H9 (cell line): ENCODE results near the gene CREB5. TPM values are rescaled to one million over a fixed set of nuclear protein-coding genes. Genes with fewer than 3 reads are reported as not detected.

ENCODE experiments used
- DNase-seq: peaks from one replicate; pipeline ENCODE4 v3.0.0-alpha.2; 2017
- H2AFZ ChIP-seq: one replicate; pipeline ENCODE4 v1.6.1; 2013; ENCODE audit warnings: mild to moderate bottlenecking, low read length, control low read depth, moderate library complexity
- H2AK5ac ChIP-seq: 2 replicates; pipeline ENCODE4 v1.6.1; 2013; ENCODE audit warnings: low read length, control low read depth, mixed read lengths; ENCODE audit not compliant: insufficient read length
- H2BK120ac ChIP-seq: one replicate; pipeline ENCODE4 v1.6.1; 2013; ENCODE audit warnings: low read depth, mild to moderate bottlenecking, low read length, control low read depth, inconsistent platforms; ENCODE audit not compliant: poor library complexity, severe bottlenecking
- H2BK12ac ChIP-seq: 2 replicates; pipeline ENCODE4 v1.6.1; 2013; ENCODE audit warnings: low read length, control low read depth, mixed read lengths, low read depth; ENCODE audit not compliant: insufficient read length
- H2BK15ac ChIP-seq: 2 replicates; pipeline ENCODE4 v1.6.1; 2013; ENCODE audit warnings: low read depth, low read length, control low read depth
- H2BK20ac ChIP-seq: one replicate; pipeline ENCODE4 v1.6.1; 2013; ENCODE audit warnings: low read depth, mild to moderate bottlenecking, low read length, control low read depth, inconsistent platforms; ENCODE audit not compliant: poor library complexity, severe bottlenecking
- H2BK5ac ChIP-seq: 2 replicates; pipeline ENCODE4 v1.6.1; 2013; ENCODE audit warnings: low read length, control low read depth, mixed read lengths; ENCODE audit not compliant: insufficient read length
- H3K14ac ChIP-seq: 2 replicates; pipeline ENCODE4 v1.6.1; 2013; ENCODE audit warnings: low read length, control low read depth; ENCODE audit not compliant: insufficient read depth
- H3K18ac ChIP-seq: 2 replicates; pipeline ENCODE4 v1.6.1; 2013; ENCODE audit warnings: low read depth, mild to moderate bottlenecking, mixed read lengths, low read length, control low read depth; ENCODE audit not compliant: insufficient read length
- H3K23ac ChIP-seq: 2 replicates; pipeline ENCODE4 v1.6.1; 2013; ENCODE audit warnings: low read length, control low read depth, mixed read lengths, low read depth; ENCODE audit not compliant: insufficient read length
- H3K23me2 ChIP-seq: 2 replicates; pipeline ENCODE4 v1.6.1; 2013; ENCODE audit warnings: low read depth, mild to moderate bottlenecking, mixed read lengths, low read length, control low read depth; ENCODE audit not compliant: insufficient read length, poor library complexity, severe bottlenecking
- H3K27ac ChIP-seq: 2 replicates; pipeline ENCODE4 v1.5.1; 2013; ENCODE audit warnings: low read length, control low read depth, mixed read lengths, low read depth; ENCODE audit not compliant: insufficient read length
- H3K27me3 ChIP-seq: 2 replicates; pipeline ENCODE4 v1.6.1; 2013; ENCODE audit warnings: low read length, control low read depth, inconsistent platforms; ENCODE audit not compliant: insufficient read depth
- H3K4ac ChIP-seq: 2 replicates; pipeline ENCODE4 v1.6.1; 2013; ENCODE audit warnings: low read depth, mild to moderate bottlenecking, control low read depth, inconsistent platforms, low read length, moderate library complexity
- H3K4me1 ChIP-seq: 2 replicates; pipeline ENCODE4 v1.6.1; 2013; ENCODE audit warnings: low read length, control low read depth, inconsistent platforms; ENCODE audit not compliant: insufficient read depth
- H3K4me2 ChIP-seq: 2 replicates; pipeline ENCODE4 v1.6.1; 2013; ENCODE audit warnings: low read length, control low read depth, mixed read lengths; ENCODE audit not compliant: insufficient read length, insufficient read depth
- H3K56ac ChIP-seq: 2 replicates; pipeline ENCODE4 v1.6.1; 2013; ENCODE audit warnings: low read depth, mild to moderate bottlenecking, mixed read lengths, low read length, control low read depth; ENCODE audit not compliant: insufficient read length
- H3K79me1 ChIP-seq: 2 replicates; pipeline ENCODE4 v1.6.1; 2013; ENCODE audit warnings: low read depth, mild to moderate bottlenecking, moderate library complexity, low read length, control low read depth, inconsistent platforms; ENCODE audit not compliant: insufficient read depth, poor library complexity, severe bottlenecking
- H3K79me2 ChIP-seq: 2 replicates; pipeline ENCODE4 v1.6.1; 2013; ENCODE audit warnings: low read length, control low read depth, inconsistent platforms; ENCODE audit not compliant: insufficient read depth
- H3K9ac ChIP-seq: 2 replicates; pipeline ENCODE4 v1.6.1; 2013; ENCODE audit warnings: low read length, control low read depth, mixed read lengths; ENCODE audit not compliant: insufficient read length; ENCODE audit errors: extremely low read depth
- H3K9me3 ChIP-seq: one replicate; pipeline ENCODE4 v1.6.1; 2013; ENCODE audit warnings: low read depth, low read length, inconsistent platforms; ENCODE audit not compliant: control insufficient read depth
- H3T11ph ChIP-seq: one replicate; pipeline ENCODE4 v1.6.1; 2013; ENCODE audit warnings: mild to moderate bottlenecking, low read length, control low read depth, inconsistent platforms
- H4K20me1 ChIP-seq: one replicate; pipeline ENCODE4 v1.6.1; 2013; ENCODE audit not compliant: control insufficient read depth, insufficient read length, insufficient read depth
- H4K5ac ChIP-seq: 2 replicates; pipeline ENCODE4 v1.6.1; 2013; ENCODE audit warnings: low read depth, mild to moderate bottlenecking, mixed read lengths, low read length, control low read depth; ENCODE audit not compliant: insufficient read length
- H4K8ac ChIP-seq: replicated peaks from 2 replicates; pipeline ENCODE4 v1.6.1; 2013; ENCODE audit warnings: low read length, control low read depth, mixed read lengths, low read depth; ENCODE audit not compliant: insufficient read length
- H4K91ac ChIP-seq: 2 replicates; pipeline ENCODE4 v1.6.1; 2013; ENCODE audit warnings: low read depth, mild to moderate bottlenecking, moderate library complexity, mixed read lengths, low read length, control low read depth; ENCODE audit not compliant: insufficient read length
- H3K27ac Mint-ChIP-seq, 3 experiments: 2 replicates in 2 of 3; 3 replicates in 1 of 3; pipeline ENCODE4 v1.8.0; 2020 to 2021; ENCODE audit warnings: mixed read lengths in 3 of 3, mild to moderate bottlenecking in 1 of 3, moderate library complexity in 1 of 3
- H3K27me3 Mint-ChIP-seq: 2 replicates; pipeline ENCODE4 v1.8.0; 2021; ENCODE audit warnings: low read depth, mild to moderate bottlenecking, moderate library complexity, mixed read lengths
- H3K36me3 Mint-ChIP-seq, 3 experiments: 2 replicates in 2 of 3; 3 replicates in 1 of 3; pipeline ENCODE4 v1.8.0; 2020 to 2021; ENCODE audit warnings: low read depth in 3 of 3, mixed read lengths in 3 of 3; ENCODE audit not compliant: insufficient read depth in 1 of 3
- H3K4me1 Mint-ChIP-seq, 2 experiments: 2 replicates each; pipeline ENCODE4 v1.8.0; 2020; ENCODE audit warnings: mixed read lengths in 2 of 2
- H3K4me3 Mint-ChIP-seq, 2 experiments: 2 replicates in 1 of 2; 3 replicates in 1 of 2; pipeline ENCODE4 v1.8.0; 2020 to 2021; ENCODE audit warnings: mild to moderate bottlenecking in 2 of 2, mixed read lengths in 2 of 2, moderate library complexity in 1 of 2
- H3K9me3 Mint-ChIP-seq, 2 experiments: 2 replicates in 1 of 2; 3 replicates in 1 of 2; pipeline ENCODE4 v1.8.0; 2020; ENCODE audit warnings: mild to moderate bottlenecking in 2 of 2, mixed read lengths in 2 of 2, moderate library complexity in 1 of 2
- WGBS: extraction: QIAGEN DNeasy Blood & Tissue Kit; methylation state at CpG from one replicate; pipeline ENCODE4 v1.1.7; 2013; ENCODE audit warnings: missing lambda C conversion rate, low lambda C conversion rate, mixed read lengths; ENCODE audit not compliant: insufficient read length; ENCODE audit errors: extremely low coverage; 5-methylcytosine and 5-hydroxymethylcytosine counted together
- total RNA-seq: library from RNA; stranded (reverse); gene quantifications from 2 replicates; pipeline ENCODE4 v1.2.1, GENCODE V29; 2021
- TF ChIP-seq, protein P1 (sequence below): fragments of 200-600 bp; sonication (generic); conservative IDR thresholded peaks from 3 replicates; pipeline ENCODE4 v1.8.0; 2021; ENCODE audit warnings: antibody characterized with exemption, mild to moderate bottlenecking

The CREB5 gene
- total RNA-seq, 1 experiment from 2014 or later = 4.0 TPM

DNA sequence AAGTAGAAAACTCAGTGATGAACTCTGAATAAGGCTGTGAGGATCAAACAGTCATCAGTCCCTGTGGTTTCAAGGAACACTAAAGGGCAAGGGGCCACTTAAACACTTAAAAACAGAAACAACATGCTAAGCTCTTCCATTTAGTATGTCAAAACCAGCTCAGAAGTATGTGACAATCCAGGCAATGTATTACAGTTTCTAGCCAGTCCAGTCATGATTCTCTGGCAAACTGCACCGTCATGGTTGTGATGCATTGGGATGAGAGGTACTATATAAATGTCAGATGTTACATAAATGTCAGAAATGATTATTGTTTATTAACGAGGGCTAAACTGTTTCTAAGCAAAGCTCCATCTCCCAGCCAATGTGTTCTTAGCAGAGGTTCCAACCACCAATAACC is 4.7 kb upstream of the CREB5 start:
- Histone ChIP-seq H2BK15ac (no peak overlapping the region), H2AFZ (no peak overlapping the region), H2AK5ac (no peak overlapping the region), H3K79me1 (no peaks in the 10 kb centered on the region), H2BK20ac (no peak overlapping the region), H4K20me1 (no peaks in the 10 kb centered on the region), H3K14ac (no peak overlapping the region), H4K8ac (no peak overlapping the region), H3K23ac (no peak overlapping the region), H2BK120ac (no peak overlapping the region), H3K27ac (no peak overlapping the region), H3K18ac (no peak overlapping the region), H3K79me2 (no peaks in the 10 kb centered on the region), H3K4ac (no peak overlapping the region), H2BK12ac (no peak overlapping the region), H3K9ac (no peak overlapping the region), H3T11ph (no peak overlapping the region), H3K23me2 (peaks cover 32% of the 10 kb centered on the region), H2BK5ac (no peak overlapping the region), H3K4me2 (no peak overlapping the region), H3K27me3 (peaks cover 18% of the 10 kb centered on the region; the same call in 1 of the 2 replicates), H3K4me1 (peaks cover 4% of the 10 kb centered on the region; the same call in 1 of the 2 replicates), H3K9me3 (no peaks in the 10 kb centered on the region), H4K5ac (no peak overlapping the region), H4K91ac (no peak overlapping the region), H3K56ac (no peak overlapping the region)
- H3K4me1 Mint-ChIP-seq = peaks cover 24 to 30% of the 10 kb centered on the region in 2 experiments
- H3K9me3 Mint-ChIP-seq = no peaks in the 10 kb centered on the region; a peak in 1 of 5 replicates
- no peak overlapping the region for H3K4me3 Mint-ChIP-seq
- peaks cover 74% of the 10 kb centered on the region for H3K27me3 Mint-ChIP-seq
- TF ChIP-seq, protein P1, sequence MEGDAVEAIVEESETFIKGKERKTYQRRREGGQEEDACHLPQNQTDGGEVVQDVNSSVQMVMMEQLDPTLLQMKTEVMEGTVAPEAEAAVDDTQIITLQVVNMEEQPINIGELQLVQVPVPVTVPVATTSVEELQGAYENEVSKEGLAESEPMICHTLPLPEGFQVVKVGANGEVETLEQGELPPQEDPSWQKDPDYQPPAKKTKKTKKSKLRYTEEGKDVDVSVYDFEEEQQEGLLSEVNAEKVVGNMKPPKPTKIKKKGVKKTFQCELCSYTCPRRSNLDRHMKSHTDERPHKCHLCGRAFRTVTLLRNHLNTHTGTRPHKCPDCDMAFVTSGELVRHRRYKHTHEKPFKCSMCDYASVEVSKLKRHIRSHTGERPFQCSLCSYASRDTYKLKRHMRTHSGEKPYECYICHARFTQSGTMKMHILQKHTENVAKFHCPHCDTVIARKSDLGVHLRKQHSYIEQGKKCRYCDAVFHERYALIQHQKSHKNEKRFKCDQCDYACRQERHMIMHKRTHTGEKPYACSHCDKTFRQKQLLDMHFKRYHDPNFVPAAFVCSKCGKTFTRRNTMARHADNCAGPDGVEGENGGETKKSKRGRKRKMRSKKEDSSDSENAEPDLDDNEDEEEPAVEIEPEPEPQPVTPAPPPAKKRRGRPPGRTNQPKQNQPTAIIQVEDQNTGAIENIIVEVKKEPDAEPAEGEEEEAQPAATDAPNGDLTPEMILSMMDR = no peak
- WGBS = no CpG with 5 or more reads among the region's 2 CpGs
- no peak overlapping the region for H3K27ac Mint-ChIP-seq
- H3K36me3 Mint-ChIP-seq = no peaks in the 10 kb centered on the region
- DNase-seq = no peak
